ENCODE results near the gene TRIP13.

TRIP13 gene

DNA sequence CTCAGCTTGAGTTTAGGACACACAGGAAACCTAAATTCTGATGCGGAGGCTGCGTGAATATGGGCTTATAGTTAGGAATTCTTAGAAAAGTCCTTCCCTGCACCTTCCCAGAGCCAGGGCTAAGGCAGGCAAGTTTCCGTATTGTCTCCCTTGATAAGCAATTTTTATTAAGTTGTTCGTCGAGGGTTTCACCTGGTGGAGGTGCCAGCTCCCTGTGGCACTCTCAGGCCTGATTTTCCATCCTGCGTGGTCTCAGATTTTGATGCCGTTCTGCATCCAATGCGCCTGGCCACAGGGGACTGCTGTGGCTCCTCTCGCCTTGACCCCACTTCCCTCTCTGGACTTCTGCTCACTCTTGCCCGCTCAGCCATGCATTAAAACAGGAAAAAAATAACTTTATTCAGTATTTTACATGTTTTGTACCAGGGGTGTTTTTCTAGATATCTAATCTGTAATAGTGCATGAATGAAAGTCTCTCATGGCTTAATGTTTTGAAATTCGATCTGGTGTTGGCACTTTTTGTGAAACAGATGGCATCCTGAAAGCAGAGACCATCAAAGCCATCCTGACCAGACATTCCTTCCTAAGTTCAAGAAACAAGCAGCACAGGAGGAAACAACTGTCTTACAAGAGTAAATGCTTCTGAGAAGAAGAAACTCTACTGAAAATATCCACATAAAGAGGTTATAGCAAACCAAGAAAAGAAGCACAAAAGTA lies 50.7 kb downstream of the TRIP13 start:
- FAIRE-seq = no peak

GRCh38 chr5:943918-944620 lies 51.4 kb downstream of the TRIP13 start:
- no peak for FAIRE-seq

- no peak for FAIRE-seq
These were observed 51.9 kb downstream of the TRIP13 start for GRCh38 chr5:944621-944927.

DNA sequence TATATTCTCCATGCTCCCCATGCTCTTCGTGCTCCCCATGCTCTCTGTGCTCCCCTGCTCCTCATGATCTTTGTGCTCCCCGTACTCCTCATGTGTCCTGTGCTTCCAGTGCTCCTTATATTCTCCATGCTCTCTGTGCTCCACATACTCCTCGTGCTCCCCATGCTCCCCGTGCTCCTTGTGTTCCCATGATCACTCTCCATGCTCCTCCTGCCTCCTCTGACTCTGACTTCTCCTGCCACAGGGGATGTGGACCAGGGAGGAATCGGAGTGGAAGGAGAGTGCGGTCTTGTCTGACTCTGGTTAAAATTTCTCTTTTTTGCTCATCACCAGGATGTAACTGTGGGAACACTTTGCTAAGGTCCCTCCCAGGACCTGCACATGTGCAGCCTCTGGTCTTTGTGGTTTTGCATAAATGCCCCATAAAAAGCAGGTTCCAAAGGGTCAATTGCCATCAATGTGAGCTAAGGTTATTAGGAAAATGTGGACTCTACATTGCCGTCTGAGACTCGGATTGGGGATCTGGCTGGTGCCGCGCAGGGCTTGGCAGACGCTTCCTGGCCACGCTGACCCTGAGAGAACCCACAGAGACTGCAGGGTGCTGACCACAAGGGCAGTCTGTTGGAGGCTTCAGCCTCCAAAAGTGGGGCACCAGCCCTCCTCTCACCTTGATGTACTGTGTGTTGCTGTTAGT lies 52.5 kb downstream of the TRIP13 start:
- FAIRE-seq = no peak

DNA sequence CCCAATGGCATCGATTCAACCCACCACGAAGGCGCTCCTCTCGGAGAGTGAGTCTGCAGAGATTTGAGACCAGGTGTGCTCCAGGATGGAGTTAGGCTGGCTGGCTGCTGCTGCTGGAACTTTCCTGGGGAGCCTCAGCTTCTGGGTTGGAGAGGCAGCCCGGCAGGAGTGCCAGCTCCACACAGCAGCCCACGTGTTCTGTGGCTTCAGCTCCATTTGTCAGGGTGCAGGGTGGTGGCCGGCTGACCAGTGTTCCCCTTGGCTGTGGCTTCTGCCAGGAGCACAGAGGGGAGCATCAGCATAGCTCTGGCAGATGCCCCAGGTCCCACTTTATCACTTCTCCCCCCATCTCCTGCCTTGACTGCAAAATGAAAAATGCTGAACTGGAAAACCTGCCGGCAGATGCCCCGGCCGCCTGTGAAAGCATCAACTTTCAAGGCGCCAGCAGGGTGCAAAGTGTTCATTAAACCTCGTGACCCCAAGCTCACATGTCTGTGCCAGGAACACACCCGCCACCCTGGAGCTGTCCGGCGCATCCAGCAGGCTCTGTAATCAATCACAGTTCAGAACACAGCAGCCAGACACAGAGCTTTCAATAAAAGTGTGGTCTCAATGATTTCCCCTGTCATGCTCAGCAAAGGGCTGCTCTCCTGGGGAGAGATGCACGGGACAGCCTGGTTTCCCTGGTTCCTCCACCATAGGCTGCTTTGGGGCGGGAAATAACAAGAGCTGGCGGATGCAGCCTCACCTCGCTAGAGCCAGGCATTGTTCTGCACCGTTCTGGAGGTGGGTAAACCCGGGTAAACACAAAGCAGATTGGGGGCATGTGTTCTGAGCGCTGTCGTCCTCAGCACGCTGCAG lies 53.2 kb downstream of the TRIP13 start:
- no peak for FAIRE-seq

DNA sequence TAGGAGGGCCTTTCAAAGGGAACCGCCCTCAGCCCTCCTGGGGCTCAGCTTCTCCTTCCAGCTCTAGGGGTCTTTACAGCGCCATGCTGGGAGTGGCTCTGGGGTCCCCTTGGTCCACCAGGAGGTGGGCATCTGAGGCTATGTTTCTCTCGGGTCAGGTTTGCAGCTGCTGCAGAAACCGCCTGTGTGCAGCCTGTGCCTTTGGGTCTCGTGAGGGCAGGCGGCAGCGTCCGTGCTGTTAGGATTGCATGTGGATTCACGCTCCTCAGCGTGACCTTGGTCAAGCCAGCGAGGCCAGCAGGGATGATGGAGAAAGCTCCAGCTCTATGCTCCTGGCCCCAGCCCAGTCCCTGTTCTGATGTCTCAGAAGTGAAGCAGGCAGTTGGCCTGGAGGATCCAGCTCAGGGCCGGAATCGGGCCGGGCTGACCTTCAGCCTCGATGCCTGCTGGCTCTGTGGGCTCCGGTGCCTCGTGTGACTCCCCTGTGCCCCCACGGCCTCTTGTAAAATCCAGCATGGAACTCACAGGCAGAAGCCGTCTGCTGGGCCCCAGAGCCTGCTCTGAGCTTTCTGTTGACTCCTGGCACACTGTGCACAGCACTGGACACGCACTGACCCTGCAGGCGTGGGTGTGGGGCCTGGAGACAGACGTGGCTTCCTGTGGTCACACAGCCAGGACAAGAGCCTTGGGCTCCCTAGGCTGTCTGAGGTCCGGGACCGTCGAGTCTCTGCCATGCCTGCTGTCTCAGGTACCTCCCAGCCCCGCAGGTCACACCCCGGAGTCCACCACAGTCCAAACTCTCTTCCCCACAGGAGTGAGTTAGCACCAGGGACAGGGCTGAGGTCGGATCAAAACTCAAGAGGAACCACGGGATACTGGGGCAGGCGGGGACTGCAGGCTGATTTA lies 54.3 kb downstream of the TRIP13 start:
- no peak for FAIRE-seq

- no peak for FAIRE-seq
These were observed 55.2 kb downstream of the TRIP13 start for GRCh38 chr5:947626-948471.

- no peak for FAIRE-seq
These were observed 56.0 kb downstream of the TRIP13 start for GRCh38 chr5:948472-949274.

DNA sequence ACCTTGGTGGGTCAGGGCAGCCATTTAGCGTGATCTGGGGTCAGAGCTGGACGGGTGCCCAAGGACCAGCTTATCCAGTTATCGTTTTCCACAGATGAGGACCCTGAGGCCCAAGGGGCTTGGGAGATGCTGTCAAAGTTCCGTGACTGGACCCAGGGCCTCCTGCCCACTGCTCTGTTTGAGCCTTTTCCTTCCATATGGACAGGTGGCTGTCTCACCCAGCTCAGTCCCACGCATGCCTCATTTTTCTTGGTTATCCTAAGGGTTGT lies 56.5 kb downstream of the TRIP13 start:
- no peak for FAIRE-seq

DNA sequence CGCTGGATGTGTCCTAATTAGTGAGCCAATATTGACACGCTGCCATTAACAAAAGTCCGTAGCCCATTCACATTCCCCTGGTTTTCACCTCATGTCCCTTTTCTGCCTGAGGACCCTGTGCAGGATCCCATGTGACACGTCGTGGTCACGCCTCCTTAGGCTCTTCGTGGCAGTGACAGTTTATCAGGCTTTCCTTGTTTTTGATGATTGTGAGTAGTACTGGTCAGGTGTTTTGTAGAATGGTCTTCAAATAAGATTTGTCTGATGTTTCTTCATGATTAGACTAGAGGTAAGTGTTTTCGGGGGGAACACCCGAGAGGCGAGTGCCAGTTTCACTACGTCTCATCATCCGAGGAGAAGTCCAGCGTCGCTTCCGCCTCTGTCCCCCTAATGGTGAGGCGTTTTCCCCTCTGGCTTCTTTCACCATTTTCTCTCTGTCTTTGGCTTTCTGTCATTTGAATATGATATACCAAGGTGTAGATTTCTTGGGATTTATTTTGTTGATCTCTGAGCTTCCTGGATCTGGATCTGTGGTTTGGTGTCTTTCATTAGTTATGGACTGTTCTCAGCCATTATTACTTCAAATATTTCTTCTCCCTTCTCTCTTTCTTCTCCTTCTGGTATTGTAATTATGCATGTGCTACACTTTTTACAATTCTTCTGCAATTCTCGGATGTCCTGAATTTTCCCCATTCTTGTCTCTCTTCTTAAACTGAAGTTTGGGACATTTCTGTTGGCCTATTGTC lies 57.3 kb downstream of the TRIP13 start:
- FAIRE-seq = no peak

GRCh38 chr5:951940-952596 lies 59.4 kb downstream of the TRIP13 start:
- no peak for FAIRE-seq

GRCh38 chr5:952597-953271 lies 60.0 kb downstream of the TRIP13 start:
- FAIRE-seq = no peak

DNA sequence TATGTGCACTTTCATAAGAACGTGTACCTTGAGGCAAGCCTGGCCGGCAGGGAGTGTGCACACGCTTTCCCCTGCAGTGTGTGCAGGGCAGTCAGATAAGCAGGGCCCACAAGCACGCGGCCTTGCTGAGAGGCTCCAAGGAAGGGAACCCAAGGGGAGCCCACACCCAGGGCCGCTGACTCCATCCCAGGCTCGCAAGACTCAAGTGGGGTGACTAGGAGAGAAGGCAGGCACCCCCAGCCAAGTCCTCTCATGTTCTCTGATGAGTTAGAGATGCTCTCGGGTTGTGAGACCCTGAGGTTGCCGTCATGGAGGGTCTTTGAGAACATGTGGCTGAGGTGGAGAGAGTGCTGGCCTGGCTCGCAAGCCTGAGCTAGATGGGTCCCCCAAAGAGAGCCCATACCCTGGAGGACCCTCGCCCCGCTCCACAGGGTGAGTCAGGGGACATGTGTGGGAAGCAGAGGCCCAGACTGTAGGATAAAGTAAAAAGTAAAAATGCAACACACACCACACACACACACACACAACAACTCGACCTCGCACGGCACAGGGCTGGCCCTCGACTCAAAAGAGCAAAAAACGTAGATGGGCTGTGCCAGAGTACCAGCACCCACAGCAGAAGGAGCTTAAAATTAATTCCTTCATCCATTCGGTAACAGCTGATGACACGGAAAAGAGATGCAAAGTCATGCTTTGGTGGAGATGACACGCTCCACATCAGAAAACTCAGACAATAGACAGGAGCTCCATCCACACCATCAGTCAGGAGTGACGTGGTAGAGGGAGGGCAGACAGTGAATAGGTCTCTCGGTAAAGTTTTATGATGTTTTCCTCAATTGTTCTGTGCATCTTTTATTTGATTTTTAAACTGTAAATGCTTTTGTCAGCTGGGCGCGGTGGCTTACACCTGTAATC lies 61.1 kb downstream of the TRIP13 start:
- no peak for FAIRE-seq

DNA sequence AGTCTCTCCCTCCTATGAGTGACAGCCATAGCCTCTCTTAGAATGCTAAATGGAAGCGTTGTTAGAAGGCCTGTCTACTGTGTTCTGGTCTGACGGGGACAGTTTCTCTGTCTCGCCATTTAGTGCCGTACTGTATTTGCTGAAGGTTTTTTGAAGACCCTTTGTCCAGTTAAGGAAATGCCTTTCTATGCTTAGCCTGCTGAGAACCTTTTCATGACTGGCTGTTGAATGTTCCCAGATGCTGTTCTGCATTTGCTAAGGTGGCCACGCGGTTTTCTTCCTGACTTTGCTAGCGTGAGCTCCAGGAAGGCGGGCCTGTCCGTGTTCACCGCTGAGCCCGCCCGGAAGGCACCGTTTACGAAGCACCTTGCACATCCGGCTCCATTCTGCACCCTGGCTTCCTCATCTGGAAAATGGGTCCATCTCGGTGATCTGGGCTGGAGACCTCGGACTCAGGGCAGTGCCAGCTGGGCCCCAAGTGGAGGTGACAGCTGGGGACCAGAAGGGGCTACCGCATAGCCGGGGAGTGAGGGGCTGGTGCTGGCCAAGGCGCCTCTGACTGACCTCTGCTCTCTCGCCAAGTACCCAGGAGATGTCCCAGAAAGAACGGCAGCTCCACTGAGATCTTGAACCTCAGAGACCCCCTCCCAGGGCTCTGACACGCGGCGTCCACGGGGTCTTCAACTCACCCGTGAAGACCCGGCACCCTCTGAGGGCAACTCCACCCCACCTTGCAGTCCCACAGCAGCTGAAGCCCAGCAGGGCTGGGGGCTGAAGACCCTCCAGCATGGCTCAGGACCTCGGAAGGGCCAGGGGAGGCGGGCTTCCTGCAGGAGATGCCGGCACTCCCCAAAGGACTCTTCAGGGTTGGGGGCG lies 63.4 kb downstream of the TRIP13 start:
- no peak for FAIRE-seq

DNA sequence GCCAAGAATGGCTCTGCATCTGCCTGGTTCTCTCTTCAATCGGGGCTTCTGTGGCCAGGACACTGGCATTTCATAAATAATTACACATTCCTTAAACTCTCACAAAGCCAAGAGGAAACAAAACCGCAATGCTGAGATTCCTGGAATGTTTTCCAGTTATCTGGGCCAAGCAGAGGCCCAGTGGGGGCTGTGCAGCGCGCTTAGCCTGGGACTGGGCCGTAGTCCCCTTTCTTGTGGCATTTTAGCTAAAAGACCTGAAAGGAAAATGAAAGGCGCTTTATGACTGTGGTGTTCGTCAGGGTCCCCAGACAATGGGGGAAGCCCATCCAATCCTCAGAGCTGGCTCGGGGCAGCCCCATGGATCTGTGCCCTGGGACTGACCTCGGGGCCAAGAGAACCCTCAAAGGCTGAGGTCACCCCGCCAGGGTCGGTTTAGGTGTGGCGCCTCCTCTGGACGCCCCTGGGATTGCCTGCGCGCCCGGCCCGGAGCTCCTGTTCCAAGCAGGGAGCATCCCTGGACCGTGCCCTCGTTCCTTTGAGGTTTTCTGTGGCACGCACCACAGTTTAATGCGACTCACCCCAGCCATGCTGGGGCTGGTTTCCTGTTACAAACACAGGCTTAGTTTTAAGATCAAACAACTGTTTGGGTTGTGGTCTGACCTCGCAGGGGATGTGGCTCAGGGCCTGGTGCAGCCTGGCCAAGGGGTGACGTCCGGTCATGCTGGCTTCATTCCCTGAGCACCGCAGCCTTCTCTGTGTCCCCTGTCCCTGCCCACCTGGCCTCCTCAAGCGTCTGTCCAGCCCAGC lies 64.5 kb downstream of the TRIP13 start:
- no peak for FAIRE-seq

Measured in islet of Langerhans (tissue), 1 donor.